ENCODE measurements around the gene ENG. TPM values are rescaled to one million over a fixed set of nuclear protein-coding genes. Genes with fewer than 3 reads are reported as not detected.

ENG gene
- polyA plus RNA-seq, 3 donors = 15.7 to 26.0 (median 17.9) TPM

GRCh38 chr9:127856094-127856728 lies 1.8 kb upstream of the ENG start:
- H3K27ac Mint-ChIP-seq = peak overlapping the region in 3 of 7 donors; percentile 0 to 56 (median 4)
- H3K27me3 Mint-ChIP-seq (ENCODE audit: low read depth in 3 of 3) = peaks cover 0 to 5% (median 1%) of the 10 kb centered on the region in 3 donors
- no peaks in the 10 kb centered on the region for H3K36me3 ChIP-seq (replicated peaks in 1 of 2; ENCODE audit: control insufficient read depth in 1 of 2, insufficient read depth in 2 of 2, low read length in 2 of 2)
- peaks cover 0 to 2% (median 0%) of the 10 kb centered on the region in 7 donors for H3K9me3 Mint-ChIP-seq
- no peak overlapping the region for H2AFZ ChIP-seq (ENCODE audit: insufficient read depth, low read depth, low read length, poor library complexity, severe bottlenecking)
- H3K9me3 ChIP-seq (replicated peaks in 1 of 2; ENCODE audit: control insufficient read depth in 1 of 2, insufficient read depth in 1 of 2, low read length in 2 of 2) = no peaks in the 10 kb centered on the region
- H3K4me2 ChIP-seq (replicated peaks; ENCODE audit: extremely low read depth, low read length, poor library complexity, severe bottlenecking) = no peak overlapping the region
- no peak overlapping the region for H3K9ac ChIP-seq (ENCODE audit: insufficient read depth, low read length, poor library complexity, severe bottlenecking)
- no peak overlapping the region for H3K4me3 Mint-ChIP-seq
- DNase-seq = no peak
- no peaks in the 10 kb centered on the region for H3K27me3 ChIP-seq (ENCODE audit: control insufficient read depth in 2 of 2, insufficient read depth in 2 of 2, low read length in 2 of 2)
- H4K20me1 ChIP-seq (ENCODE audit: insufficient read depth, low read length) = peaks cover 6% of the 10 kb centered on the region
- H3K36me3 Mint-ChIP-seq = peaks cover 9 to 12% of the 10 kb centered on the region in 2 donors
- H3K79me2 ChIP-seq (ENCODE audit: insufficient read depth, low read length) = no peaks in the 10 kb centered on the region
- H3K27ac ChIP-seq (ENCODE audit: low read depth in 1 of 2, low read length in 2 of 2) = no peak overlapping the region
- WGBS (ENCODE audit: insufficient coverage) = 79% methylated on average over 11 of the region's 11 CpGs
- intact Hi-C loops (cut with micrococcal nuclease) = no loop called here
- H3K4me1 Mint-ChIP-seq = peaks cover 58% of the 10 kb centered on the region
- TF ChIP-seq CTCF (IDR thresholded peaks at IDR 0.05) = no peak
- H3K4me3 ChIP-seq (replicated peaks in 1 of 3; ENCODE audit: low read depth in 2 of 3, low read length in 3 of 3) = no peak overlapping the region
- peaks cover 49 to 52% of the 10 kb centered on the region in 2 donors for H3K4me1 ChIP-seq (ENCODE audit: control insufficient read depth in 1 of 2, insufficient read depth in 2 of 2, low read length in 2 of 2)

- H3K27me3 ChIP-seq (ENCODE audit: control insufficient read depth in 2 of 2, insufficient read depth in 2 of 2, low read length in 2 of 2) = no peaks in the 10 kb centered on the region
- no peak for DNase-seq
- no peak overlapping the region for H3K4me3 ChIP-seq (replicated peaks in 1 of 3; ENCODE audit: low read depth in 2 of 3, low read length in 3 of 3)
- no peak for TF ChIP-seq CTCF (IDR thresholded peaks at IDR 0.05)
- peaks cover 6% of the 10 kb centered on the region for H4K20me1 ChIP-seq (ENCODE audit: insufficient read depth, low read length)
- H3K9me3 ChIP-seq (replicated peaks in 1 of 2; ENCODE audit: control insufficient read depth in 1 of 2, insufficient read depth in 1 of 2, low read length in 2 of 2) = peaks cover 0 to 1% of the 10 kb centered on the region in 2 donors
- intact Hi-C loops (cut with micrococcal nuclease) = no loop called here
- H3K4me2 ChIP-seq (replicated peaks; ENCODE audit: extremely low read depth, low read length, poor library complexity, severe bottlenecking) = no peak overlapping the region
- H3K9me3 Mint-ChIP-seq = peaks cover under 1 to 2% (median 2%) of the 10 kb centered on the region in 7 donors
- H3K27me3 Mint-ChIP-seq (ENCODE audit: low read depth in 3 of 3) = peaks cover 1 to 5% (median 2%) of the 10 kb centered on the region in 3 donors
- peaks cover 53% of the 10 kb centered on the region for H3K4me1 Mint-ChIP-seq
- no peaks in the 10 kb centered on the region for H3K79me2 ChIP-seq (ENCODE audit: insufficient read depth, low read length)
- no peak overlapping the region for H2AFZ ChIP-seq (ENCODE audit: insufficient read depth, low read depth, low read length, poor library complexity, severe bottlenecking)
- no peak overlapping the region for H3K9ac ChIP-seq (ENCODE audit: insufficient read depth, low read length, poor library complexity, severe bottlenecking)
- peak overlapping the region in 1 of 2 donors; percentile 21 for H3K4me3 Mint-ChIP-seq
- 100% methylated on average over 4 of the region's 5 CpGs for WGBS (ENCODE audit: insufficient coverage)
- H3K36me3 ChIP-seq (replicated peaks in 1 of 2; ENCODE audit: control insufficient read depth in 1 of 2, insufficient read depth in 2 of 2, low read length in 2 of 2) = peaks cover 0 to 3% of the 10 kb centered on the region in 2 donors
- H3K27ac Mint-ChIP-seq = peak overlapping the region in 3 of 7 donors; percentile 0 to 76 (median 45)
- H3K4me1 ChIP-seq (ENCODE audit: control insufficient read depth in 1 of 2, insufficient read depth in 2 of 2, low read length in 2 of 2) = peaks cover 43 to 49% of the 10 kb centered on the region in 2 donors
- H3K36me3 Mint-ChIP-seq = peaks cover 14 to 15% of the 10 kb centered on the region in 2 donors
- H3K27ac ChIP-seq (ENCODE audit: low read depth in 1 of 2, low read length in 2 of 2) = no peak overlapping the region
Observed at GRCh38 chr9:127855522-127855921, 1.1 kb upstream of the ENG start.

Data from CD14-positive monocyte (primary cell).